PC-3 (cell line): ENCODE results near the gene PEPD.

Source experiments
- EZH2 ChIP-seq: fragments of 300-600 bp; sonication (generic); IDR thresholded peaks from one replicate; pipeline ENCODE4 v1.6.1; 2017; ENCODE audit warnings: antibody characterized with exemption, mild to moderate bottlenecking, low read length; ENCODE audit not compliant: unreplicated experiment
- TF ChIP-seq, protein P1 (sequence below): fragments of 300-600 bp; sonication (generic); conservative IDR thresholded peaks from 2 replicates; pipeline ENCODE4 v1.5.1; 2017; ENCODE audit warnings: antibody characterized with exemption, low read depth, mild to moderate bottlenecking, low read length

DNA sequence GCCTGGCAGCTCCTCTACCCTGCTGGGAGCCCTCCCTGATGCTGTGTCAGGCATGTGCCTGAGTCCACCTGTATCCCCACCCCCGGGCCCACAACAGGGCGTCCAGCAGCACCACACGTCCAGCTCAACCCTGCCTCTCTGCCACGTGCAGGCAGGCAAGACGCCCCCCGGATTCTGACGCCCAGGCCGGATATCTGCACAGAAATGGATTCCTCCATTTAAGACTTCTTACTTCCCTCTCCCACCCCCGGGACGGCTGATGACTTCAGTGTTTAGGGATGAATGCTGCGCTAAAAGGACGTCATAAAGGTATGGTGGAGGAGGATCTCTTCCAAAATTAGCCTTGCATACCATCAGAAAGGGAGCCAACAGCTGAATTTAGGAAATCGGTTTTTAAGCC, 10.2 kb downstream of the PEPD start:
- TF ChIP-seq, protein P1, sequence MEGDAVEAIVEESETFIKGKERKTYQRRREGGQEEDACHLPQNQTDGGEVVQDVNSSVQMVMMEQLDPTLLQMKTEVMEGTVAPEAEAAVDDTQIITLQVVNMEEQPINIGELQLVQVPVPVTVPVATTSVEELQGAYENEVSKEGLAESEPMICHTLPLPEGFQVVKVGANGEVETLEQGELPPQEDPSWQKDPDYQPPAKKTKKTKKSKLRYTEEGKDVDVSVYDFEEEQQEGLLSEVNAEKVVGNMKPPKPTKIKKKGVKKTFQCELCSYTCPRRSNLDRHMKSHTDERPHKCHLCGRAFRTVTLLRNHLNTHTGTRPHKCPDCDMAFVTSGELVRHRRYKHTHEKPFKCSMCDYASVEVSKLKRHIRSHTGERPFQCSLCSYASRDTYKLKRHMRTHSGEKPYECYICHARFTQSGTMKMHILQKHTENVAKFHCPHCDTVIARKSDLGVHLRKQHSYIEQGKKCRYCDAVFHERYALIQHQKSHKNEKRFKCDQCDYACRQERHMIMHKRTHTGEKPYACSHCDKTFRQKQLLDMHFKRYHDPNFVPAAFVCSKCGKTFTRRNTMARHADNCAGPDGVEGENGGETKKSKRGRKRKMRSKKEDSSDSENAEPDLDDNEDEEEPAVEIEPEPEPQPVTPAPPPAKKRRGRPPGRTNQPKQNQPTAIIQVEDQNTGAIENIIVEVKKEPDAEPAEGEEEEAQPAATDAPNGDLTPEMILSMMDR, result no peak
- TF ChIP-seq EZH2, result no peak
